CD4-positive, alpha-beta T cell (primary cell): Measurements from ENCODE around the gene PRR5L. TPM values are rescaled to one million over a fixed set of nuclear protein-coding genes. Genes with fewer than 3 reads are reported as not detected.

Experiments used
- ATAC-seq: fragments of 200-7000 bp; cut with Tn5 transposase; one replicate; pipeline ENCODE4 v1.10.0; 2022; ENCODE audit warnings: mild to moderate bottlenecking; ENCODE audit not compliant: poor library complexity
- CTCF ChIA-PET: fragments of 350-600 bp; sonication (Branson Sonifier 250); formaldehyde crosslinking; loops from one replicate; lab custom pipeline; 2021; ENCODE audit warnings: antibody characterized with exemption, inconsistent platforms; lab: Charles Lee
- POLR2A ChIA-PET: fragments of 350-600 bp; sonication (Branson Sonifier 250); formaldehyde crosslinking; loops from one replicate; lab custom pipeline; 2021; ENCODE audit warnings: antibody characterized with exemption, inconsistent platforms; lab: Charles Lee
- DNase-seq, 14 experiments: peaks; one replicate each; pipeline ENCODE4 v3.0.0-alpha.2; 2013 to 2020; ENCODE audit warnings: mixed read lengths in 2 of 14
- H3K27ac ChIP-seq, 2 donors: one replicate each; pipeline versions ENCODE4 v1.5.1 to v1.7.0; 2013; ENCODE audit warnings: low read length in 2 of 2, low read depth in 1 of 2, mild to moderate bottlenecking in 1 of 2
- H3K27me3 ChIP-seq, 2 experiments: 1 replicate in 1 of 2; 2 replicates in 1 of 2; pipeline versions ENCODE4 v1.6.1 to v1.7.0; 2013; ENCODE audit warnings: low read length in 2 of 2, control low read depth in 1 of 2, mild to moderate bottlenecking in 1 of 2, moderate library complexity in 1 of 2; ENCODE audit not compliant: insufficient read depth in 2 of 2, control insufficient read depth in 1 of 2
- H3K36me3 ChIP-seq: one replicate; pipeline ENCODE4 v1.6.1; 2013; ENCODE audit warnings: low read length, control low read depth; ENCODE audit not compliant: insufficient read depth
- H3K4me1 ChIP-seq: one replicate; pipeline ENCODE4 v1.6.1; 2013; ENCODE audit warnings: low read length, control low read depth; ENCODE audit not compliant: insufficient read depth
- H3K4me3 ChIP-seq: one replicate; pipeline ENCODE4 v1.5.1; 2013; ENCODE audit warnings: mild to moderate bottlenecking, low read length, moderate library complexity
- H3K9me3 ChIP-seq, 2 experiments: 1 replicate in 1 of 2; 2 replicates in 1 of 2; pipeline versions ENCODE4 v1.6.1 to v1.7.0; 2013; ENCODE audit warnings: low read length in 2 of 2, mild to moderate bottlenecking in 2 of 2, control low read depth in 1 of 2, moderate library complexity in 1 of 2; ENCODE audit not compliant: control insufficient read depth in 1 of 2, insufficient read depth in 1 of 2
- H3K27ac Mint-ChIP-seq: one replicate; pipeline ENCODE4 v1.8.0; 2020; ENCODE audit warnings: mixed read lengths
- H3K27me3 Mint-ChIP-seq: one replicate; pipeline ENCODE4 v1.8.0; 2021; ENCODE audit warnings: mixed read lengths
- H3K36me3 Mint-ChIP-seq: one replicate; pipeline ENCODE4 v1.8.0; 2021; ENCODE audit warnings: low read depth, mixed read lengths
- H3K4me1 Mint-ChIP-seq: one replicate; pipeline ENCODE4 v1.8.0; 2021; ENCODE audit warnings: low read depth, mixed read lengths
- H3K4me3 Mint-ChIP-seq: one replicate; pipeline ENCODE4 v1.8.0; 2020; ENCODE audit warnings: mild to moderate bottlenecking, mixed read lengths
- H3K9me3 Mint-ChIP-seq: one replicate; pipeline ENCODE4 v1.8.0; 2020; ENCODE audit warnings: mixed read lengths
- intact Hi-C, 2 experiments: fragments of 100-400 bp; cut with DNase I in 1 of 2; cut with micrococcal nuclease in 1 of 2; formaldehyde crosslinking; loops; one replicate each; pipeline versions ENCODE4 v1.15.1 to v1.9.0; 2023 to 2025; cut with DNase I, micrococcal nuclease
- total RNA-seq, 174 experiments: library from RNA in 2 of 174; stranded (reverse) in 2 of 174; gene quantifications; one replicate each; pipeline ENCODE4 v1.2.3 and lab custom pipeline; 2021 to 2026
- TF ChIP-seq, protein P1 (sequence below): fragments of 200-600 bp; IDR thresholded peaks from one replicate; pipeline ENCODE4 v1.8.0; 2022; ENCODE audit warnings: antibody characterized with exemption, mild to moderate bottlenecking

The PRR5L gene
- total RNA-seq, 2 experiments from 2014 or later: 5.4 to 7.6 TPM

DNA sequence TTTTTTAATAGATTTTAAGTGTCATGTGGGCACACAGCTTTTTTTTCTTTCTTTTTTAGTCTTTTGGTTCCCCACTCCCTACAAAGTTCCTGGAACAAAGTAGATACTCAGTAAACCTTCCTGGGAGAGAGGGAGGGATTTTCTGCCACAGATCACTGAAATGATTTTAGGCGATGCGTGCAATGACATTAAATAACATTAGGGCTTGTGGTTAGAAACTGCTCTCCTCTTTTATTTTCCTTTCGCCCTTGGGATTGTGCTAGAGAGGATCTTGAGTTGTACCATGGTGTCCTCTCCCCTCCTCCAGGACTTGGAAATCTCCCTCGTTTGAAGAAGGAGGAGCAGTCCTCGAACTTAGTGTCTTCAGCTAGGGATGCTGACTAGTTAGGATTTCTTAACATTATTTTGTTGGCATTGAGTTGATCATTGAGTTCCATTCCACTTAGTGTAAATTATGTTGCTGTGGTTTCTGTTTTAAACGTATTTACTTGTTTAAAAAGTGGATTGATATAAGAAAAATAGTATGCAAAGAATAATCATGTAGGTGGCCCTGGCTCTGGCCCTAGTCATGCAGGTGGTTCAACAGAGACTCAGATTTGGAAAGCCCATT, 125.6 kb downstream of the PRR5L start:
- Mint-ChIP-seq H3K36me3 (peaks cover 5% of the 10 kb centered on the region), H3K27me3 (no peaks in the 10 kb centered on the region), H3K4me1 (peaks cover 34% of the 10 kb centered on the region), H3K4me3 (no peak overlapping the region), H3K27ac (peak overlapping the region; percentile 66), H3K9me3 (no peaks in the 10 kb centered on the region)
- DNase-seq (no peak), ATAC-seq (no peak)
- Histone ChIP-seq H3K27me3 (no peaks in the 10 kb centered on the region), H3K9me3 (no peaks in the 10 kb centered on the region), H3K36me3 (no peaks in the 10 kb centered on the region), H3K27ac (peak overlapping the region in 1 of 2 donors; percentile 3), H3K4me1 (peaks cover 39% of the 10 kb centered on the region), H3K4me3 (no peak overlapping the region)
- TF ChIP-seq, protein P1, sequence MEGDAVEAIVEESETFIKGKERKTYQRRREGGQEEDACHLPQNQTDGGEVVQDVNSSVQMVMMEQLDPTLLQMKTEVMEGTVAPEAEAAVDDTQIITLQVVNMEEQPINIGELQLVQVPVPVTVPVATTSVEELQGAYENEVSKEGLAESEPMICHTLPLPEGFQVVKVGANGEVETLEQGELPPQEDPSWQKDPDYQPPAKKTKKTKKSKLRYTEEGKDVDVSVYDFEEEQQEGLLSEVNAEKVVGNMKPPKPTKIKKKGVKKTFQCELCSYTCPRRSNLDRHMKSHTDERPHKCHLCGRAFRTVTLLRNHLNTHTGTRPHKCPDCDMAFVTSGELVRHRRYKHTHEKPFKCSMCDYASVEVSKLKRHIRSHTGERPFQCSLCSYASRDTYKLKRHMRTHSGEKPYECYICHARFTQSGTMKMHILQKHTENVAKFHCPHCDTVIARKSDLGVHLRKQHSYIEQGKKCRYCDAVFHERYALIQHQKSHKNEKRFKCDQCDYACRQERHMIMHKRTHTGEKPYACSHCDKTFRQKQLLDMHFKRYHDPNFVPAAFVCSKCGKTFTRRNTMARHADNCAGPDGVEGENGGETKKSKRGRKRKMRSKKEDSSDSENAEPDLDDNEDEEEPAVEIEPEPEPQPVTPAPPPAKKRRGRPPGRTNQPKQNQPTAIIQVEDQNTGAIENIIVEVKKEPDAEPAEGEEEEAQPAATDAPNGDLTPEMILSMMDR: no peak
- ChIA-PET CTCF (interaction anchor here (1.3 to 2.8 kb wide), 3 partner anchors 11 to 69 kb away, joined by 5 to 9 read pairs (median 7); no protein-coding TSS in a partner anchor), POLR2A (interaction anchor here (1.2 to 1.4 kb wide), 2 partner anchors 10 to 40 kb away, joined by 6 read pairs; no protein-coding TSS in a partner anchor)
- intact Hi-C loops: no loop called here

DNA sequence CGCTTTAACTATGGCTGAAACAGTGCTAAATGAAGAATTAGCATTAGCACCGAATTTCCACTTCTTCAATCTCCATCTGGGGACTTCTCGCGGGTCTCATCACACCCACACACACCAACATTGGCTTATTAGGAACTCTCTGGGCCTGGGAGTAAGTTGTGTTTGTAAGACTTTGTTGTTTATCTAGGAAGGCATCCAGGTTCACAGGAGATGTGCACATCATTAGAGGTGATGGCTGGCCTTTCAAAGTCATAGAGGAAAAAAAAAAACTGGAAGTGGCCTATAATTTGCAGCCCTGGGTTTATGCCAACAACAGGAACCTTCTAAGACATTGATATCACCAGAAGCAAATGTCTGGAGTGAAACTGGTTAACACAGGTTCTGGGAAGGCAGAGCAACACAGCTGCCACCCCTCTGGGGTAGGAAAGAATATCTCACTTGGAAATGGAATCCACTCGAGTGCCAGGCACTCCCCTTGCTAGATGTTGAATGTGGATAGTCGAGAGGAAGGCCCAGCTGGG, 129.5 kb downstream of the PRR5L start:
- Mint-ChIP-seq H3K27ac (no peak overlapping the region), H3K4me1 (peaks cover 20% of the 10 kb centered on the region), H3K4me3 (no peak overlapping the region), H3K9me3 (no peaks in the 10 kb centered on the region), H3K27me3 (no peaks in the 10 kb centered on the region), H3K36me3 (no peaks in the 10 kb centered on the region)
- CTCF ChIA-PET: no interaction called here
- TF ChIP-seq, protein P1: no peak
- ATAC-seq: no peak
- H3K9me3 ChIP-seq: no peaks in the 10 kb centered on the region
- POLR2A ChIA-PET: no interaction called here
- intact Hi-C loops: no loop called here
- no peak overlapping the region for H3K27ac ChIP-seq
- H3K4me3 ChIP-seq: no peak overlapping the region
- DNase-seq: no peak
- no peaks in the 10 kb centered on the region for H3K36me3 ChIP-seq
- no peaks in the 10 kb centered on the region for H3K27me3 ChIP-seq
- peaks cover 27% of the 10 kb centered on the region for H3K4me1 ChIP-seq

DNA sequence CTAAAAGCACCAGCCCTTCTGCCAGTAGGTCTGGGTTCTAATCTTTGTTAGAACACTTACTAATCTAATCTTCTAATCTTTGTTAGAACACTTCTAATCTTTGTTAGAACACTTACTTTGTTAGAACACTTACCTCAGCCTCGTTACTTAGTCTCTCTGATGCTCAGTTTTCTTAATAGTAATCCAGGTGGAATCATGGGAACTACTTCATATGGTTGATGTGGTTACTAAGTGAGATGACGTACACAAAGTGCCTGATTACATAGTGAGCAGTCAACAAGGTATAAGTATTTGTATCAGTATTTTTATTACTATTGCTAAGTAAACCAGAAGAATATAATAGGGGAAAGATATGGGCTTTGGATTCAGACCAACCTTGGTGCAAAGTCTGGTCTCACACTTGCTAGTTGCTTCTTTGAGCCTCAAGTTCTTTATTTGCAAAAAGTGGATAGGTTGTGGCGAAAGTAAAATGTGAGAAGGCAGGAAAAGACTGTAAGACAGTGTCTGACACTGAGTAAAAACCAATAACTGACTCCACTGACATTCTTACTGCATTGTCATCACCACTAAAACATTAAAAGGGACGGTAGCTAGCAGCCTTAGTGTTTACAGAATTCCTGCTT, 130.2 kb downstream of the PRR5L start:
- ChIA-PET POLR2A (no interaction called here), CTCF (no interaction called here)
- ATAC-seq: no peak
- no peak overlapping the region for H3K4me3 Mint-ChIP-seq
- H3K27ac Mint-ChIP-seq: no peak overlapping the region
- intact Hi-C loops: no loop called here
- H3K4me1 ChIP-seq: peaks cover 21% of the 10 kb centered on the region
- TF ChIP-seq, protein P1: no peak
- H3K9me3 ChIP-seq: no peaks in the 10 kb centered on the region
- H3K27me3 ChIP-seq: no peaks in the 10 kb centered on the region
- H3K9me3 Mint-ChIP-seq: no peaks in the 10 kb centered on the region
- peak in 1 of 14 experiments; percentile 30 for DNase-seq
- H3K36me3 Mint-ChIP-seq: no peaks in the 10 kb centered on the region
- no peaks in the 10 kb centered on the region for H3K36me3 ChIP-seq
- H3K4me3 ChIP-seq: no peak overlapping the region
- H3K27ac ChIP-seq: no peak overlapping the region
- H3K27me3 Mint-ChIP-seq: no peaks in the 10 kb centered on the region
- H3K4me1 Mint-ChIP-seq: peaks cover 13% of the 10 kb centered on the region
